Measurements from ENCODE around the gene FAM117A. TPM values are rescaled to one million over a fixed set of nuclear protein-coding genes. Genes with fewer than 3 reads are reported as not detected.

Gene FAM117A
- total RNA-seq, 1 experiment from 2014 or later, result 26.2 TPM

- TF ChIP-seq ZNF416 (CRISPR knock-in tag; IDR thresholded peaks at IDR 0.05) (no peak), RORB (CRISPR knock-in tag; IDR thresholded peaks at IDR 0.05) (no peak), ATF6 (CRISPR knock-in tag; IDR thresholded peaks at IDR 0.05) (no peak), FOXK1 (CRISPR knock-in tag; IDR thresholded peaks at IDR 0.05) (no peak), E2F4 (CRISPR knock-in tag; IDR thresholded peaks at IDR 0.05; ENCODE audit: borderline replicate concordance, low read depth) (no peak), PRRX2 (CRISPR knock-in tag; IDR thresholded peaks at IDR 0.05) (no peak), ZBTB21 (CRISPR knock-in tag; IDR thresholded peaks at IDR 0.05; ENCODE audit: borderline replicate concordance) (no peak), NR3C1 (CRISPR knock-in tag; conservative IDR thresholded peaks at IDR 0.05; ENCODE audit: low read depth) (no peak), KAT7 (CRISPR knock-in tag; IDR thresholded peaks at IDR 0.05; ENCODE audit: borderline replicate concordance) (no peak), CTCF (IDR thresholded peaks at IDR 0.05) (no peak)
- TF ChIP-seq, protein P1, sequence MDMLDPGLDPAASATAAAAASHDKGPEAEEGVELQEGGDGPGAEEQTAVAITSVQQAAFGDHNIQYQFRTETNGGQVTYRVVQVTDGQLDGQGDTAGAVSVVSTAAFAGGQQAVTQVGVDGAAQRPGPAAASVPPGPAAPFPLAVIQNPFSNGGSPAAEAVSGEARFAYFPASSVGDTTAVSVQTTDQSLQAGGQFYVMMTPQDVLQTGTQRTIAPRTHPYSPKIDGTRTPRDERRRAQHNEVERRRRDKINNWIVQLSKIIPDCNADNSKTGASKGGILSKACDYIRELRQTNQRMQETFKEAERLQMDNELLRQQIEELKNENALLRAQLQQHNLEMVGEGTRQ (CRISPR knock-in tag; IDR thresholded peaks at IDR 0.05), result no peak
Observed at GRCh38 chr17:49741009-49741691, 22.8 kb downstream of the FAM117A start (continued).

DNA sequence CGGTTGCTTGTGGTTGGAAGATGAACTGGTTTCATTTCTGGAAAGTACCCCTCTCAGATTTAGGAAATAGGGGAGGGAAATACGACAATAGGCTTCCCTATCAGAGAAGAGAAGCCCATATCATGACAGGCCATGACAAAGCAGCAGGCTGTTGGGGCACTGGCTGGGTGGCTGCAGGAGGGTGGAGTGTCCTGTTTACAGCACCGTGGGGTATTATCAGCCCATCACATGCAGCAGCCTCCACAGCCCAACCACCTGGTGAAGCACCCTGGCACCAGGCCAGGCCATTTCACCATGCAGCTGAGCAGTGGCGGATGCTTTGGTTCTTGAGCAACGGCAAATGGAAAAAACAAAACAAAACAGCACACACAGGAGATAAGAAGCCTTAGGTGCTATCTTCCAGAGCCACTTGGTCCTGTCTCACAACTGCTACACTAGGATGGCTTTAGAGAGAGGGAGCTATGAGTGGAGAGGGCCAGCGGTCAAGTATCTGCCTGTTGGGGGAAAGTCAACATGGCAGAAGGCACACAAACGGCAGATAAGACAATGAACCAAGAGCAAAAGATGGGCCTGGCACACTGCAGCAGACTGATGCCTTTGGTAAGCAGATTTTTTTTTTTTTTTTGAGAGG lies 24.2 kb downstream of the FAM117A start:
- no peaks in the 10 kb centered on the region for H3K4me1 Mint-ChIP-seq
- H3K9me3 Mint-ChIP-seq, result no peaks in the 10 kb centered on the region
- peaks cover 5% of the 10 kb centered on the region; the same call in 1 of the 2 replicates for H3K36me3 Mint-ChIP-seq
- DNase-seq (ENCODE audit: low spot score), result no peak
- H3K4me3 Mint-ChIP-seq, result no peak overlapping the region
- no peaks in the 10 kb centered on the region for H3K27me3 Mint-ChIP-seq (ENCODE audit: low read depth)
- CTCF ChIA-PET, result interaction anchor here (0.7 kb wide), 1 partner anchor 183 kb away, joined by 3 read pairs; no protein-coding TSS in a partner anchor
- TF ChIP-seq, protein P2, sequence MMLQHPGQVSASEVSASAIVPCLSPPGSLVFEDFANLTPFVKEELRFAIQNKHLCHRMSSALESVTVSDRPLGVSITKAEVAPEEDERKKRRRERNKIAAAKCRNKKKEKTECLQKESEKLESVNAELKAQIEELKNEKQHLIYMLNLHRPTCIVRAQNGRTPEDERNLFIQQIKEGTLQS (CRISPR knock-in tag; conservative IDR thresholded peaks at IDR 0.05), result no peak
- no peak for TF ChIP-seq JUN (CRISPR knock-in tag; IDR thresholded peaks at IDR 0.05)
- no peak for TF ChIP-seq TEAD4 (CRISPR knock-in tag; IDR thresholded peaks at IDR 0.05)
- H3K27ac Mint-ChIP-seq, result peak overlapping the region; percentile 4; the same call in 1 of the 2 replicates
- POLR2A ChIA-PET, result interaction anchor here (0.9 kb wide), 1 partner anchor 127 kb away, joined by 6 read pairs; no protein-coding TSS in a partner anchor
- ATAC-seq, result no peak

DNA sequence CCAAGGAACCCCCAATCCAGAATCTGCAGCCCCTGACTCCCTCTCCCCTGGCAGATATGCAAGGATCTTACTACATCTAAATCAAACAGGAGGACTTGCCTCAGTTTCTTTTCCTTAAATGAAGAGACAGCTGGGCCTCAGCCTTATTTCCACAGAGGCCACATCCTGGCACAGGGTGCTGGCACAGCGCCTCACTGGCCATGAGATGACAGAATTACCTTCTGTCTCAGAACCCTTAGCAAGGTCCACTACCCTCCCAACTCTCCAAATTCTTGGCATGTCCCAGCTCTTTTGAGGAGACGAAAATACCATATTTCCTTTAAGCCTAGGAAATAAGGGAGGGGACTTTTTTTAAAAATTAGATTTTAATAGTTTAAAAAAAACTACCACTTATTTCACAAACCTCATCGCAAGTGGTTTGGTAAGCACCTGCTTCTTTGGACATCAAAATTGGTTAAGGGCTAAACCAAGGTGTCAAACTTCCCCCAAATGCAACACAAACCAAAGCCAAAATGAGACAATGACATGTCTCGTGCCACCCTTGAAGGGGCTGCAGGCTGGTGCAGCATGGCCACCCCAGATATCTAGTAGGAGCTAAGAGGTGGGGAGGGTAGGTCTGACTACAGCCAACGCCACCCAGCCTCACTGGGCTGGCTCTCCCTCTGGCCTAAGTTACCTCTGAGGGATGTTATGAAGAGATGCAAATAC lies 25.3 kb downstream of the FAM117A start:
- POLR2A ChIA-PET, result no interaction called here
- H3K36me3 Mint-ChIP-seq, result peaks cover 5% of the 10 kb centered on the region; the same call in 1 of the 2 replicates
- H3K27ac Mint-ChIP-seq, result no peak overlapping the region
- ATAC-seq (no peak), DNase-seq (ENCODE audit: low spot score) (no peak)
- no peaks in the 10 kb centered on the region for H3K9me3 Mint-ChIP-seq
- TF ChIP-seq PRRX2 (CRISPR knock-in tag; IDR thresholded peaks at IDR 0.05) (no peak), JUN (CRISPR knock-in tag; IDR thresholded peaks at IDR 0.05) (no peak), ZNF219 (CRISPR knock-in tag; IDR thresholded peaks at IDR 0.05; ENCODE audit: borderline replicate concordance) (no peak), TP53 (CRISPR knock-in tag; IDR thresholded peaks at IDR 0.05) (no peak)
- TF ChIP-seq, protein P3, sequence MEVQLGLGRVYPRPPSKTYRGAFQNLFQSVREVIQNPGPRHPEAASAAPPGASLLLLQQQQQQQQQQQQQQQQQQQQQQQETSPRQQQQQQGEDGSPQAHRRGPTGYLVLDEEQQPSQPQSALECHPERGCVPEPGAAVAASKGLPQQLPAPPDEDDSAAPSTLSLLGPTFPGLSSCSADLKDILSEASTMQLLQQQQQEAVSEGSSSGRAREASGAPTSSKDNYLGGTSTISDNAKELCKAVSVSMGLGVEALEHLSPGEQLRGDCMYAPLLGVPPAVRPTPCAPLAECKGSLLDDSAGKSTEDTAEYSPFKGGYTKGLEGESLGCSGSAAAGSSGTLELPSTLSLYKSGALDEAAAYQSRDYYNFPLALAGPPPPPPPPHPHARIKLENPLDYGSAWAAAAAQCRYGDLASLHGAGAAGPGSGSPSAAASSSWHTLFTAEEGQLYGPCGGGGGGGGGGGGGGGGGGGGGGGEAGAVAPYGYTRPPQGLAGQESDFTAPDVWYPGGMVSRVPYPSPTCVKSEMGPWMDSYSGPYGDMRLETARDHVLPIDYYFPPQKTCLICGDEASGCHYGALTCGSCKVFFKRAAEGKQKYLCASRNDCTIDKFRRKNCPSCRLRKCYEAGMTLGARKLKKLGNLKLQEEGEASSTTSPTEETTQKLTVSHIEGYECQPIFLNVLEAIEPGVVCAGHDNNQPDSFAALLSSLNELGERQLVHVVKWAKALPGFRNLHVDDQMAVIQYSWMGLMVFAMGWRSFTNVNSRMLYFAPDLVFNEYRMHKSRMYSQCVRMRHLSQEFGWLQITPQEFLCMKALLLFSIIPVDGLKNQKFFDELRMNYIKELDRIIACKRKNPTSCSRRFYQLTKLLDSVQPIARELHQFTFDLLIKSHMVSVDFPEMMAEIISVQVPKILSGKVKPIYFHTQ (CRISPR knock-in tag; IDR thresholded peaks at IDR 0.05), result no peak
- TF ChIP-seq, protein P4, sequence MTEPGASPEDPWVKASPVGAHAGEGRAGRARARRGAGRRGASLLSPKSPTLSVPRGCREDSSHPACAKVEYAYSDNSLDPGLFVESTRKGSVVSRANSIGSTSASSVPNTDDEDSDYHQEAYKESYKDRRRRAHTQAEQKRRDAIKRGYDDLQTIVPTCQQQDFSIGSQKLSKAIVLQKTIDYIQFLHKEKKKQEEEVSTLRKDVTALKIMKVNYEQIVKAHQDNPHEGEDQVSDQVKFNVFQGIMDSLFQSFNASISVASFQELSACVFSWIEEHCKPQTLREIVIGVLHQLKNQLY (CRISPR knock-in tag; IDR thresholded peaks at IDR 0.05), result no peak
- no peak overlapping the region for H3K4me3 Mint-ChIP-seq
- CTCF ChIA-PET, result no interaction called here
- H3K4me1 Mint-ChIP-seq, result no peaks in the 10 kb centered on the region
- no peaks in the 10 kb centered on the region for H3K27me3 Mint-ChIP-seq (ENCODE audit: low read depth)
